Natural killer cell (primary cell): ENCODE results near the gene DDN. TPM values are rescaled to one million over a fixed set of nuclear protein-coding genes. Genes with fewer than 3 reads are reported as not detected.
A peak's percentile ranks its signal among the peaks of the same experiment; 100 is the strongest.

ENCODE experiments used
- ATAC-seq, 3 donors: fragments of 150-1000 bp in 2 of 3; fragments of 200-7000 bp in 1 of 3; cut with Tn5 transposase; 1 replicate in 1 of 3; 2 replicates in 2 of 3; pipeline ENCODE4 v1.10.0; 2021; ENCODE audit warnings: mild to moderate bottlenecking in 2 of 3, moderate library complexity in 2 of 3
- DNase-seq, 2 donors: peaks; one replicate each; pipeline versions ENCODE4 v3.0.0 to v3.0.0-alpha.2; 2013 to 2021; ENCODE audit warnings: mixed read lengths in 1 of 2
- H3K27ac ChIP-seq: one replicate; pipeline ENCODE4 v1.5.1; 2013; ENCODE audit warnings: mild to moderate bottlenecking, low read length
- H3K27me3 ChIP-seq: one replicate; pipeline ENCODE4 v1.6.1; 2013; ENCODE audit warnings: low read length; ENCODE audit not compliant: control insufficient read depth, insufficient read depth
- H3K36me3 ChIP-seq: one replicate; pipeline ENCODE4 v1.6.1; 2013; ENCODE audit warnings: low read length; ENCODE audit not compliant: control insufficient read depth, insufficient read depth
- H3K4me1 ChIP-seq: one replicate; pipeline ENCODE4 v1.6.1; 2013; ENCODE audit warnings: low read length; ENCODE audit not compliant: control insufficient read depth, insufficient read depth
- H3K4me3 ChIP-seq: one replicate; pipeline ENCODE4 v1.5.1; 2013; ENCODE audit warnings: low read length
- H3K9me3 ChIP-seq: one replicate; pipeline ENCODE4 v1.6.1; 2013; ENCODE audit warnings: low read length; ENCODE audit not compliant: control insufficient read depth, insufficient read depth
- H3K27ac Mint-ChIP-seq, 2 donors: one replicate each; pipeline ENCODE4 v1.8.0; 2022; ENCODE audit warnings: mild to moderate bottlenecking in 2 of 2, mixed read lengths in 2 of 2, moderate library complexity in 1 of 2
- H3K27me3 Mint-ChIP-seq, 2 donors: one replicate each; pipeline ENCODE4 v1.8.0; 2022; ENCODE audit warnings: low read depth in 2 of 2, mixed read lengths in 2 of 2
- H3K36me3 Mint-ChIP-seq: one replicate; pipeline ENCODE4 v1.8.0; 2022; ENCODE audit warnings: mixed read lengths
- H3K4me1 Mint-ChIP-seq, 2 donors: one replicate each; pipeline ENCODE4 v1.8.0; 2022; ENCODE audit warnings: mixed read lengths in 2 of 2
- H3K4me3 Mint-ChIP-seq: one replicate; pipeline ENCODE4 v1.8.0; 2022; ENCODE audit warnings: mild to moderate bottlenecking, moderate library complexity, mixed read lengths
- H3K9me3 Mint-ChIP-seq, 2 donors: one replicate each; pipeline ENCODE4 v1.8.0; 2022; ENCODE audit warnings: mixed read lengths in 2 of 2
- whole genome bisulfite sequencing: methylation state at CpG from one replicate; pipeline ENCODE4 v1.1.7; 2013; ENCODE audit warnings: missing lambda C conversion rate; ENCODE audit not compliant: insufficient coverage; 5-methylcytosine and 5-hydroxymethylcytosine counted together
- intact Hi-C: fragments of 100-400 bp; cut with micrococcal nuclease; formaldehyde crosslinking; loops from one replicate; pipeline ENCODE4 v1.14.2; 2022
- total RNA-seq, 4 donors: library from RNA; stranded (reverse); fragments of 120-200 nt in 1 of 4; gene quantifications; one replicate each; pipeline versions ENCODE4 v1.2.3 to v1.2.4, GENCODE V29; 2013 to 2022
- TF ChIP-seq, protein P1 (sequence below): fragments of 200-600 bp; IDR thresholded peaks from one replicate; pipeline ENCODE4 v1.8.0; 2022; ENCODE audit warnings: antibody characterized with exemption

Gene DDN
- total RNA-seq, 3 donors from 2014 or later (not counting 1 experiment from before 2014, with no cell fraction given) = 1.1 to 3.4 (median 1.4) TPM

DNA sequence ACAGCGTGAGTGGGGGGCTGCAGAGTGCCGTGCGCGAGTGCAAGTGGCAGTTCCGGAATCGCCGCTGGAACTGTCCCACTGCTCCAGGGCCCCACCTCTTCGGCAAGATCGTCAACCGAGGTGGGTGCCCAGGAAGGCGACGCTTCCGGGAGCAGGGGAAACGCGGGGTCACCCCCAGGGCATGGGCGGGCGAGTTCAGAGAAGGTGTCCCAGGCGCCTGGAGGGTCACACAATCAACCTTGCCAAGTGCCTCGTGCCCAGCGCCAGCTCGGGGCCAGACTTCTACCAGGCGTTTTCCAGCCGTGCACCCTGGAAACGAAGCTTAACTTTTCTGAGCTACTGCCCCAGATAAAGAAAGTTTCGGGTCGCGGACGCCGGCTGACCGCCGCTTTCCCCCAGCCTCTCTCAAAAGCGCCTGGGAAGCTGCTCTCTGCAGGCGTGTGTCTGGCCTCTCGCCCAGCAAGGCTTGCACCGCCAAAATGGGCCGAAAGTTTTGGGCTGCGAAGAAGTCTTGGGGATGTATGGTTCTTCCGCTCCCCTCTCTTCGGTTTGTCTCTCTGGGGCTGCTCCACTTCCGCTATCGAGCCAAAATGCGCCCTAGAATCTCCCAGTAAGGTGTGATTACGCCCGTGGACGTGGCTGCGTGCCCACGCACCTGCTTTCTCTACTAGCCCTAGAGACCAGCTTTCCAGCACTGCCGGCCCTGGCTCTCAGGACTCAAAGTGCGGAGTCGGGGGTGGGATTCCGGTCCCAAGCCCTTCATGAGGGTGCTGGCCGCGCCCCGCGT lies 19.4 kb downstream of the DDN start:
- Histone ChIP-seq H3K36me3 (no peaks in the 10 kb centered on the region), H3K4me1 (peaks cover 51% of the 10 kb centered on the region), H3K4me3 (peak overlapping the region; percentile 48), H3K9me3 (no peaks in the 10 kb centered on the region), H3K27ac (peak overlapping the region; percentile 45), H3K27me3 (peaks cover 14% of the 10 kb centered on the region)
- 1% methylated on average over 55 of the region's 55 CpGs for WGBS
- peak; percentile 16 to 28 (median 21) for ATAC-seq
- peak overlapping the region; percentile 73 to 94 for H3K27ac Mint-ChIP-seq
- no peaks in the 10 kb centered on the region for H3K9me3 Mint-ChIP-seq
- H3K27me3 Mint-ChIP-seq = peaks cover 25 to 32% of the 10 kb centered on the region in 2 donors
- TF ChIP-seq, protein P1, sequence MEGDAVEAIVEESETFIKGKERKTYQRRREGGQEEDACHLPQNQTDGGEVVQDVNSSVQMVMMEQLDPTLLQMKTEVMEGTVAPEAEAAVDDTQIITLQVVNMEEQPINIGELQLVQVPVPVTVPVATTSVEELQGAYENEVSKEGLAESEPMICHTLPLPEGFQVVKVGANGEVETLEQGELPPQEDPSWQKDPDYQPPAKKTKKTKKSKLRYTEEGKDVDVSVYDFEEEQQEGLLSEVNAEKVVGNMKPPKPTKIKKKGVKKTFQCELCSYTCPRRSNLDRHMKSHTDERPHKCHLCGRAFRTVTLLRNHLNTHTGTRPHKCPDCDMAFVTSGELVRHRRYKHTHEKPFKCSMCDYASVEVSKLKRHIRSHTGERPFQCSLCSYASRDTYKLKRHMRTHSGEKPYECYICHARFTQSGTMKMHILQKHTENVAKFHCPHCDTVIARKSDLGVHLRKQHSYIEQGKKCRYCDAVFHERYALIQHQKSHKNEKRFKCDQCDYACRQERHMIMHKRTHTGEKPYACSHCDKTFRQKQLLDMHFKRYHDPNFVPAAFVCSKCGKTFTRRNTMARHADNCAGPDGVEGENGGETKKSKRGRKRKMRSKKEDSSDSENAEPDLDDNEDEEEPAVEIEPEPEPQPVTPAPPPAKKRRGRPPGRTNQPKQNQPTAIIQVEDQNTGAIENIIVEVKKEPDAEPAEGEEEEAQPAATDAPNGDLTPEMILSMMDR = no peak
- H3K36me3 Mint-ChIP-seq = no peaks in the 10 kb centered on the region
- peaks cover 53 to 54% of the 10 kb centered on the region in 2 donors for H3K4me1 Mint-ChIP-seq
- H3K4me3 Mint-ChIP-seq = peak overlapping the region; percentile 89
- intact Hi-C loops = loop anchor here (2.0 to 10.0 kb wide), 3 partner anchors 39 to 127 kb away; partner anchors contain the start of genes DDX23, FKBP11 and PRKAG1
- DNase-seq = peak; percentile 53 to 80

DNA sequence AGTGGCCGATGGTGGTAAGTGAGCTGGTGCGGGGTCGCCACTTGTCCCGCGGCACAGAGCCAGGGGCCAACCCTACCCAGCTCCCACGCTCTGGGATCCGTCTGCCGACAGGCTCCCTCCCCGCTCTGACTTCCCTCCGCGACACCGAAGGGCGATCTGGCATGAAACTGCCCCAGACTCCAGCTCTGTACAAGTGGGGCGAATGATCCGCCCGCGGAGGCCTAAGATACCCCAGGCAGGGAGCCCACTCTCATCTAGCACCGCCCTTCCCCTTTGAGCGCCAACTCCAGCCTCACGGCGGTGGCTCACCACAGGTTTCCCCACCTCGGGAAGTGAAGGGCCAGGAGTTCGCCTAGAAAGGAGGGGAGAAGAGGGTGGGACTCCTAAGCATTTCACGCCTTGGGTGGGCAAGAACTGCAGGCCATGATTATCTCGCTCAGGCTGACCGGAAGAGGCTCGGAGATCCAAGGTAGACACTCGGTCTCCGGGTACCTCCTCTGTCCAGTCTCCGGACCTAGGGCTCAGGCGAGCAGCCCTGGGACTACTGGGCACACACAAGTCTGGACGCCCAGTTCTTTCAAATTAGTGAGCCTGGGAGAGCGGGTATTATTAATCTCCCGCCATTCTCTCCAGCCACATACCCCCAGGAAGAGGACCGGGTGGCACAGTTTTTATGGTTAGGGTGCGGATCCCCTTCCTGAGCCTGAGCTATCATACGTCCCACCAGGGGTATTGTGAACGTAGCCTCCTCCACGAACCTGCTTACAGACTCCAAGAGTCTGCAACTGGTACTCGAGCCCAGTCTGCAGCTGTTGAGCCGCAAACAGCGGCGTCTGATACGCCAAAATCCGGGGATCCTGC lies 20.2 kb downstream of the DDN start:
- no peaks in the 10 kb centered on the region for H3K9me3 ChIP-seq
- peaks cover 53 to 54% of the 10 kb centered on the region in 2 donors for H3K4me1 Mint-ChIP-seq
- TF ChIP-seq, protein P1 = no peak
- peak overlapping the region; percentile 9 for H3K27ac ChIP-seq
- H3K4me3 ChIP-seq = peak overlapping the region; percentile 48
- intact Hi-C loops = loop anchor here (2.0 to 10.0 kb wide), 3 partner anchors 40 to 126 kb away; partner anchors contain the start of genes DDX23, FKBP11 and PRKAG1
- H3K27me3 ChIP-seq = peaks cover 19% of the 10 kb centered on the region
- 3% methylated on average over 43 of the region's 45 CpGs for WGBS
- no peaks in the 10 kb centered on the region for H3K36me3 Mint-ChIP-seq
- H3K4me3 Mint-ChIP-seq = peak overlapping the region; percentile 89
- ATAC-seq = no peak
- H3K4me1 ChIP-seq = peaks cover 52% of the 10 kb centered on the region
- no peaks in the 10 kb centered on the region for H3K36me3 ChIP-seq
- H3K27me3 Mint-ChIP-seq = peaks cover 21 to 32% of the 10 kb centered on the region in 2 donors
- no peaks in the 10 kb centered on the region for H3K9me3 Mint-ChIP-seq
- peak in 1 of 2 donors; percentile 50 for DNase-seq
- H3K27ac Mint-ChIP-seq = peak overlapping the region; percentile 73 to 94

DNA sequence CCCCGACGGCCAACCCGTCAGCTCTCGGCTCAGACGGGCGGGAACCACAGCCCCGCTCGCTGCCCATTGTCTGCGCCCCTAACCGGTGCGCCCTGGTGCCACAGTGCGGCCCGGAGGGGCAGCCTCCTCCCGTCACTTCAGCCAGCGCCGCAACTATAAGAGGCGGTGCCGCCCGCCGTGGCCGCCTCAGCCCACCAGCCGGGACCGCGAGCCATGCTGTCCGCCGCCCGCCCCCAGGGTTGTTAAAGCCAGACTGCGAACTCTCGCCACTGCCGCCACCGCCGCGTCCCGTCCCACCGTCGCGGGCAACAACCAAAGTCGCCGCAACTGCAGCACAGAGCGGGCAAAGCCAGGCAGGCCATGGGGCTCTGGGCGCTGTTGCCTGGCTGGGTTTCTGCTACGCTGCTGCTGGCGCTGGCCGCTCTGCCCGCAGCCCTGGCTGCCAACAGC lies 20.9 kb downstream of the DDN start, which contains the start of gene WNT1:
Gene WNT1 (plus strand): TSS at position 32 of the 450 bp plus-strand sequence. CDS start 329 bp downstream, at position 361.
- no peaks in the 10 kb centered on the region for H3K9me3 Mint-ChIP-seq
- peak within 1 kb of the TSS; percentile 9 for H3K27ac ChIP-seq

More for the DNA sequence above, 20.9 kb downstream of the DDN start, which contains the start of gene WNT1:
- Histone ChIP-seq H3K36me3 (no peaks in the 10 kb centered on the region), H3K27me3 (peaks cover 25% of the 10 kb centered on the region), H3K4me1 (peaks cover 57% of the 10 kb centered on the region), H3K9me3 (no peaks in the 10 kb centered on the region), H3K4me3 (peak within 1 kb of the TSS; percentile 48)
- DNase-seq (peak in 1 of 2 donors; percentile 50), ATAC-seq (peak in 2 of 3 donors; percentile 3 to 14)
- H3K36me3 Mint-ChIP-seq = no peaks in the 10 kb centered on the region
- peak within 1 kb of the TSS; percentile 89 for H3K4me3 Mint-ChIP-seq
- TF ChIP-seq, protein P1 = peak; percentile 81
- peaks cover 53 to 57% of the 10 kb centered on the region in 2 donors for H3K4me1 Mint-ChIP-seq
- H3K27ac Mint-ChIP-seq = peak within 1 kb of the TSS; percentile 73 to 94
- WGBS = 1% methylated on average over 45 of the region's 45 CpGs
- intact Hi-C loops = loop anchor here (2.0 to 10.0 kb wide), 3 partner anchors 40 to 126 kb away; partner anchors contain the start of genes DDX23, FKBP11 and PRKAG1
- H3K27me3 Mint-ChIP-seq = peaks cover 21 to 36% of the 10 kb centered on the region in 2 donors
